Measurements from ENCODE around the gene ADRA2C.

- TF ChIP-seq CTCF (conservative IDR thresholded peaks at IDR 0.05; ENCODE audit: low read depth in 2 of 2) (no peak), REST (IDR thresholded peaks at IDR 0.05; ENCODE audit: unreplicated experiment) (no peak), CREB1 (CRISPR knock-in tag; IDR thresholded peaks at IDR 0.05; ENCODE audit: low read depth) (no peak), POLR2AphosphoS5 (IDR thresholded peaks at IDR 0.05; ENCODE audit: low read depth) (no peak), NANOG (IDR thresholded peaks at IDR 0.05; ENCODE audit: borderline replicate concordance) (no peak), ETS1 (IDR thresholded peaks at IDR 0.05) (no peak), EZH2 (IDR thresholded peaks at IDR 0.05; ENCODE audit: low read depth, unreplicated experiment) (no peak), EZH2phosphoT487 (IDR thresholded peaks at IDR 0.05; ENCODE audit: unreplicated experiment) (no peak)
Measured at GRCh38 chr4:3723232-3723642, 42.9 kb upstream of the ADRA2C start.

Data from GM23338 (cell line).